Hematopoietic multipotent progenitor cell treated with erythropoietin and hydrocortisone succinate and interleukin-3 and kit ligand, for 4 days (in vitro differentiated cells): ENCODE results near the gene SLC12A7.
"Not testable (repeated sequence)": the region's sequence is repeated elsewhere in the genome, so short reads cannot be mapped to it uniquely, and the experiment has no call there.

ENCODE experiments used
- DNase-seq: peaks from one replicate; pipeline ENCODE4 v3.0.0-alpha.2; 2015

The SLC12A7 gene

GRCh38 chr5:1031306-1031959 is 80.4 kb downstream of the SLC12A7 start:
- no peak for DNase-seq

- DNase-seq: no peak
Observed at GRCh38 chr5:1030801-1031271, 81.0 kb downstream of the SLC12A7 start.

GRCh38 chr5:1029945-1030625 is 81.8 kb downstream of the SLC12A7 start:
- DNase-seq: no peak

- no peak for DNase-seq
Observed at GRCh38 chr5:1029282-1029944, 82.5 kb downstream of the SLC12A7 start.

- no peak for DNase-seq
Observed at GRCh38 chr5:1028481-1029281, 83.2 kb downstream of the SLC12A7 start.

- no peak for DNase-seq
Observed at GRCh38 chr5:1027631-1028441, 84.0 kb downstream of the SLC12A7 start.

- DNase-seq: no peak
Observed at GRCh38 chr5:1026700-1027621, 84.9 kb downstream of the SLC12A7 start.

GRCh38 chr5:1021969-1022336 is 89.9 kb downstream of the SLC12A7 start:
- not testable (repeated sequence) for DNase-seq

- DNase-seq: no peak
Observed at GRCh38 chr5:1021136-1021968, 90.5 kb downstream of the SLC12A7 start.

GRCh38 chr5:1020452-1020961 is 91.4 kb downstream of the SLC12A7 start:
- no peak for DNase-seq

- no peak for DNase-seq
Observed at GRCh38 chr5:1019001-1019905, 92.6 kb downstream of the SLC12A7 start.

- no peak for DNase-seq
Observed at GRCh38 chr5:1018596-1018995, 93.3 kb downstream of the SLC12A7 start.

GRCh38 chr5:1017691-1018455 is 94.0 kb downstream of the SLC12A7 start:
- DNase-seq: no peak

- DNase-seq: no peak
Observed at GRCh38 chr5:1017056-1017455, 94.8 kb downstream of the SLC12A7 start.

- DNase-seq: no peak
Observed at GRCh38 chr5:1016476-1016875, 95.4 kb downstream of the SLC12A7 start.

GRCh38 chr5:1016036-1016435 is 95.8 kb downstream of the SLC12A7 start:
- DNase-seq: no peak

- no peak for DNase-seq
Observed at GRCh38 chr5:1015507-1015906, 96.4 kb downstream of the SLC12A7 start.

- DNase-seq: no peak
Observed at GRCh38 chr5:1014781-1015221, 97.1 kb downstream of the SLC12A7 start.
